K562 (cell line): ENCODE data around the gene ZNF584. TPM values are rescaled to one million over a fixed set of nuclear protein-coding genes. Genes with fewer than 3 reads are reported as not detected.
A peak's percentile ranks its signal among the peaks of the same experiment; 100 is the strongest.

Experiments used
- BDP1 ChIP-seq: IDR thresholded peaks from 3 replicates; pipeline ENCODE4 v1.6.1; 2011; ENCODE audit not compliant: insufficient read length, insufficient read depth
- C11orf30 ChIP-seq: fragments of 450-650 bp; IDR thresholded peaks from 2 replicates; pipeline ENCODE4 v1.6.1; 2016; ENCODE audit warnings: low read depth, mild to moderate bottlenecking
- CBFB ChIP-seq: sonication (generic); formaldehyde crosslinking; IDR thresholded peaks from 2 replicates; pipeline ENCODE4 v1.4.0; 2020; ENCODE audit warnings: mild to moderate bottlenecking, missing genetic modification reagents
- CXXC5 ChIP-seq: fragments of 250-450 bp; sonication (Bioruptor Pico); IDR thresholded peaks from 2 replicates; pipeline ENCODE4 v1.8.0; 2022; ENCODE audit warnings: inconsistent platforms, mild to moderate bottlenecking, moderate library complexity
- EHMT2 ChIP-seq: fragments of 450-650 bp; IDR thresholded peaks from 2 replicates; pipeline ENCODE4 v1.6.1; 2018; ENCODE audit warnings: antibody characterized with exemption
- ELK3 ChIP-seq: fragments of 450-650 bp; formaldehyde crosslinking; IDR thresholded peaks from 2 replicates; pipeline ENCODE4 v1.4.0; 2020; ENCODE audit warnings: mild to moderate bottlenecking
- GATAD2B ChIP-seq: fragments of 450-650 bp; IDR thresholded peaks from 2 replicates; pipeline ENCODE4 v1.6.1; 2017; ENCODE audit warnings: mild to moderate bottlenecking, borderline replicate concordance
- GTF2A2 ChIP-seq: IDR thresholded peaks from 2 replicates; pipeline ENCODE4 v1.6.1; 2016; ENCODE audit warnings: mild to moderate bottlenecking, missing genetic modification characterization, missing compliant biosample characterization
- HDAC1 ChIP-seq, 2 experiments: fragments of 450-650 bp; IDR thresholded peaks; 2 replicates each; pipeline ENCODE4 v1.6.1; 2016 to 2017; ENCODE audit warnings: inconsistent platforms in 1 of 2, mild to moderate bottlenecking in 1 of 2, moderate library complexity in 1 of 2
- HINFP ChIP-seq: fragments of 450-650 bp; conservative IDR thresholded peaks from 2 replicates; pipeline ENCODE4 v1.6.1; 2016; ENCODE audit warnings: missing genetic modification characterization, low read depth, mild to moderate bottlenecking, control low read depth, missing compliant biosample characterization
- KDM5B ChIP-seq: fragments of 200-600 bp; sonication (generic); IDR thresholded peaks from 2 replicates; pipeline ENCODE4 v1.6.1; 2012; ENCODE audit warnings: low read depth, mild to moderate bottlenecking, moderate library complexity, low read length, control low read depth, inconsistent platforms; ENCODE audit not compliant: insufficient replicate concordance
- MCM5 ChIP-seq: fragments of 450-650 bp; IDR thresholded peaks from 2 replicates; pipeline ENCODE4 v1.6.1; 2016; ENCODE audit warnings: low read depth
- POLR2B ChIP-seq: fragments of 450-650 bp; IDR thresholded peaks from 2 replicates; pipeline ENCODE4 v1.6.1; 2018; ENCODE audit warnings: low read depth; ENCODE audit not compliant: partially characterized antibody
- SPI1 ChIP-seq: IDR thresholded peaks from 2 replicates; pipeline ENCODE4 v1.6.1; 2011; ENCODE audit warnings: low read depth, low read length, control low read depth, borderline replicate concordance
- TCF7L2 ChIP-seq: fragments of 150-350 bp; IDR thresholded peaks from 2 replicates; pipeline ENCODE4 v1.6.1; 2016; ENCODE audit warnings: low read depth, mild to moderate bottlenecking, low read length, moderate library complexity
- WHSC1 ChIP-seq: IDR thresholded peaks from one replicate; pipeline ENCODE4 v1.6.1; 2012; ENCODE audit warnings: low read length, control low read depth, inconsistent platforms
- ZC3H11A ChIP-seq: IDR thresholded peaks from 2 replicates; pipeline ENCODE4 v1.6.1; 2012; ENCODE audit warnings: low read depth, low read length, improper control_type of control experiment
- ZNF212 ChIP-seq: fragments of 450-650 bp; formaldehyde crosslinking; IDR thresholded peaks from 2 replicates; pipeline ENCODE4 v1.4.0; 2020; ENCODE audit warnings: mild to moderate bottlenecking
- ZNF507 ChIP-seq: conservative IDR thresholded peaks from 2 replicates; pipeline ENCODE4 v1.6.1; 2017; ENCODE audit warnings: missing genetic modification characterization, missing compliant biosample characterization
- ZNF639 ChIP-seq, 2 experiments: fragments of 200-800 bp in 1 of 2; sonication (Bioruptor generic) in 1 of 2; sonication (generic) in 1 of 2; formaldehyde crosslinking in 1 of 2; IDR thresholded peaks in 1 of 2; conservative IDR thresholded peaks in 1 of 2; 2 replicates each; pipeline versions ENCODE4 v1.5.0 to v1.6.1; 2016 to 2020; ENCODE audit warnings: missing compliant biosample characterization in 1 of 2, missing genetic modification characterization in 1 of 2, missing genetic modification reagents in 1 of 2
- ZNF780A ChIP-seq: fragments of 250-450 bp; sonication (Bioruptor Pico); IDR thresholded peaks from 2 replicates; pipeline ENCODE4 v1.5.0; 2021; ENCODE audit warnings: mild to moderate bottlenecking
- polyA plus RNA-seq, 8 experiments: library from polyadenylated mRNA; depleted of rRNA in 4 of 8; stranded (reverse) in 5 of 8; unstranded in 3 of 8; fragments of >200 nt; fragmentation: Nextera tagmentation in 2 of 8; fragmentation: Illumina TruSeq in 1 of 8; extraction: Ambion mirVana in 2 of 8; extraction: Trizol in 1 of 8; gene quantifications; 2 replicates each; pipeline versions ENCODE4 v1.2.1 to v1.2.3, GENCODE V29; 2011 to 2014; ENCODE audit warnings: inconsistent platforms in 1 of 8, missing spikeins in 1 of 8
- total RNA-seq, 7 experiments: library from RNA; depleted of rRNA in 6 of 7; stranded (reverse); fragments of >200 nt in 6 of 7; fragmentation: Illumina TruSeq in 2 of 7; extraction: Trizol in 2 of 7; gene quantifications; 2 replicates each; pipeline versions ENCODE4 v1.2.1 to v1.2.3, GENCODE V29; 2011 to 2021; ENCODE audit warnings: low replicate concordance in 1 of 7
- TF ChIP-seq, protein P1 (sequence below): sonication (generic); formaldehyde crosslinking; IDR thresholded peaks from 2 replicates; pipeline ENCODE4 v1.5.0; 2020; ENCODE audit warnings: missing genetic modification reagents
- TF ChIP-seq, protein P2 (sequence below): fragments of 450-650 bp; IDR thresholded peaks from 2 replicates; pipeline ENCODE4 v1.6.1; 2016; ENCODE audit warnings: borderline replicate concordance

The ZNF584 gene
- total and polyA plus RNA-seq, 9 of the 15 experiments (the other 6 are each of a cell fraction or from before 2014, with no cell fraction given) = 5.8 to 43.4 (median 24.6) TPM

DNA sequence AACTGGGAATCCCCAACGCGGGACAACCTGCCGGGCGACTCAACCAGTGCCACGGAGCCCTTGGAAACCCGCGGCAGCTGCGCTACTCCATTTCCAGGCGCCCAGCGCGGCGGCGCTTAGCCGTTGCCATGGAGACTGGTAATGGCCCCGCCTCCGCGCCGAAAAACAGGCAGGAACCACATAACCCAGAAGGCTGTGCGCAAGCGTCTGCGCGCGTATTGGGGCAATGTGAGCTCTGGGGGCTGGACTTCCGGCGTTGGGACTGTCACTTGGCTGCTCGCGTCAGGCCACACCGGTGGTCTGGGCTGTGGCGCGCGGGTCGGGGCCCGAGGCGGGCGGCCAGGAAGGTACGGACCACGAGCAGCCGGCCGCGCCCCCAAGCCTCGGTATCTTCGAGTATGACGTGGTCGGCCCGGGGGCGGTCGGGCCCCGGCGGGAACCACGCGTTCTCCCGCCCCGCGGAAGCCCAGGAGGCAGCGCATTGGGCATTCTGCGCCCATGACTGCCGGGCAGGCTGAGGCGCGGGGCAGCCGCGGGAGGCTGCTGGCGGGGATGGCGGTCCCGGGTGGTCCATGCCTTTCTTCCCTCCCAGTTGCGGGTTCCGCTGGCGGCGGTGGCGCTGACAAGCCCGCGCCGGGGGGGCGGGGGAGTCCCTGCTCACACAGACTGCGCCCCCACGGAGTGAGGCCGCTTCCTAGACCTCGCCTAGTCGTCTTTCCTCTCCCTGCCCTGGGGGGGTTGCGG is 43.1 kb downstream of the ZNF584 start, which contains the start of gene ZNF324B (continued):
- TF ChIP-seq CXXC5 (CRISPR knock-in tag) (peak; percentile 58), MCM5 (no peak), ELK3 (CRISPR knock-in tag) (no peak), ZNF780A (no peak), GTF2A2 (tag) (no peak), HINFP (no peak), CBFB (CRISPR knock-in tag) (no peak), C11orf30 (no peak), ZC3H11A (no peak), KDM5B (peak; percentile 54), TCF7L2 (no peak), ZNF507 (tag) (no peak), HDAC1 (IDR thresholded peaks at IDR 0.05) (peak in 1 of 2 experiments; percentile 95; a peak in 2 of 4 replicates), GATAD2B (no peak), POLR2B (peak; percentile 52), SPI1 (no peak), ZNF639 (CRISPR knock-in tag; conservative IDR thresholded peaks at IDR 0.05 in 1 of 2, IDR thresholded peaks at IDR 0.05 in 1 of 2) (no peak), BDP1 (no peak), WHSC1 (no peak), EHMT2 (no peak), ZNF212 (no peak)
- TF ChIP-seq, protein P1, sequence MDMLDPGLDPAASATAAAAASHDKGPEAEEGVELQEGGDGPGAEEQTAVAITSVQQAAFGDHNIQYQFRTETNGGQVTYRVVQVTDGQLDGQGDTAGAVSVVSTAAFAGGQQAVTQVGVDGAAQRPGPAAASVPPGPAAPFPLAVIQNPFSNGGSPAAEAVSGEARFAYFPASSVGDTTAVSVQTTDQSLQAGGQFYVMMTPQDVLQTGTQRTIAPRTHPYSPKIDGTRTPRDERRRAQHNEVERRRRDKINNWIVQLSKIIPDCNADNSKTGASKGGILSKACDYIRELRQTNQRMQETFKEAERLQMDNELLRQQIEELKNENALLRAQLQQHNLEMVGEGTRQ (CRISPR knock-in tag) = no peak
- TF ChIP-seq, protein P2, sequence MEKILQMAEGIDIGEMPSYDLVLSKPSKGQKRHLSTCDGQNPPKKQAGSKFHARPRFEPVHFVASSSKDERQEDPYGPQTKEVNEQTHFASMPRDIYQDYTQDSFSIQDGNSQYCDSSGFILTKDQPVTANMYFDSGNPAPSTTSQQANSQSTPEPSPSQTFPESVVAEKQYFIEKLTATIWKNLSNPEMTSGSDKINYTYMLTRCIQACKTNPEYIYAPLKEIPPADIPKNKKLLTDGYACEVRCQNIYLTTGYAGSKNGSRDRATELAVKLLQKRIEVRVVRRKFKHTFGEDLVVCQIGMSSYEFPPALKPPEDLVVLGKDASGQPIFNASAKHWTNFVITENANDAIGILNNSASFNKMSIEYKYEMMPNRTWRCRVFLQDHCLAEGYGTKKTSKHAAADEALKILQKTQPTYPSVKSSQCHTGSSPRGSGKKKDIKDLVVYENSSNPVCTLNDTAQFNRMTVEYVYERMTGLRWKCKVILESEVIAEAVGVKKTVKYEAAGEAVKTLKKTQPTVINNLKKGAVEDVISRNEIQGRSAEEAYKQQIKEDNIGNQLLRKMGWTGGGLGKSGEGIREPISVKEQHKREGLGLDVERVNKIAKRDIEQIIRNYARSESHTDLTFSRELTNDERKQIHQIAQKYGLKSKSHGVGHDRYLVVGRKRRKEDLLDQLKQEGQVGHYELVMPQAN = peak; percentile 78
